Inferior parietal cortex (tissue), 1 donor: ENCODE measurements around the gene CMIP.

Experiments
- DNase-seq: peaks from one replicate; pipeline ENCODE4 v3.0.0-alpha.2; 2016; ENCODE audit errors: extremely low spot score

CMIP gene

GRCh38 chr16:81624403-81624759 lies 179.8 kb downstream of the CMIP start:
- DNase-seq = no peak

GRCh38 chr16:81624760-81625543 lies 180.3 kb downstream of the CMIP start:
- DNase-seq = no peak

GRCh38 chr16:81625544-81626153 lies 181.0 kb downstream of the CMIP start:
- DNase-seq = no peak

- no peak for DNase-seq
These were observed 181.6 kb downstream of the CMIP start for GRCh38 chr16:81626181-81626674.

- DNase-seq = no peak
These were observed 182.4 kb downstream of the CMIP start for GRCh38 chr16:81627024-81627423.

GRCh38 chr16:81627729-81628244 lies 183.2 kb downstream of the CMIP start:
- DNase-seq = no peak

- DNase-seq = no peak
These were observed 184.6 kb downstream of the CMIP start for GRCh38 chr16:81629034-81629802.

- DNase-seq = no peak
These were observed 185.5 kb downstream of the CMIP start for GRCh38 chr16:81629896-81630634.

- no peak for DNase-seq
These were observed 186.0 kb downstream of the CMIP start for GRCh38 chr16:81630635-81631031.

GRCh38 chr16:81632392-81633146 lies 188.0 kb downstream of the CMIP start:
- no peak for DNase-seq

GRCh38 chr16:81633147-81633619 lies 188.6 kb downstream of the CMIP start:
- no peak for DNase-seq

- no peak for DNase-seq
These were observed 189.2 kb downstream of the CMIP start for GRCh38 chr16:81633680-81634379.

GRCh38 chr16:81634380-81635062 lies 189.9 kb downstream of the CMIP start:
- no peak for DNase-seq

GRCh38 chr16:81635063-81635937 lies 190.7 kb downstream of the CMIP start:
- DNase-seq = no peak

- DNase-seq = no peak
These were observed 191.8 kb downstream of the CMIP start for GRCh38 chr16:81636298-81636993.

GRCh38 chr16:81637336-81638235 lies 193.0 kb downstream of the CMIP start:
- DNase-seq = no peak
